ENCODE measurements around the gene STN1. TPM values are rescaled to one million over a fixed set of nuclear protein-coding genes. Genes with fewer than 3 reads are reported as not detected.

Gene STN1
- total and polyA plus RNA-seq, 9 of the 15 experiments (the other 6 are each of a cell fraction or from before 2014, with no cell fraction given), result 9.1 to 19.6 (median 13.8) TPM

- TF ChIP-seq NR2C2 (CRISPR knock-in tag; IDR thresholded peaks at IDR 0.05) (no peak), NR2C2 (tag; IDR thresholded peaks at IDR 0.05) (0 out of 2 replicates have a peak, but pooled peaks have one; percentile 22), RFX1 (IDR thresholded peaks at IDR 0.05) (no peak), ZNF436 (CRISPR knock-in tag; IDR thresholded peaks at IDR 0.05) (no peak), RBM34 (IDR thresholded peaks at IDR 0.05; ENCODE audit: borderline replicate concordance, insufficient read depth, low read length) (no peak), TOE1 (IDR thresholded peaks at IDR 0.05; ENCODE audit: borderline replicate concordance) (no peak), TOE1 (CRISPR knock-in tag; IDR thresholded peaks at IDR 0.05; ENCODE audit: borderline replicate concordance, low read depth) (no peak), AFF4 (CRISPR knock-in tag; IDR thresholded peaks at IDR 0.05) (no peak), GABPB1 (CRISPR knock-in tag; IDR thresholded peaks at IDR 0.05) (no peak), DMBX1 (CRISPR knock-in tag; IDR thresholded peaks at IDR 0.05; ENCODE audit: borderline replicate concordance) (no peak), ZNF707 (CRISPR knock-in tag; conservative IDR thresholded peaks at IDR 0.05) (no peak), NONO (IDR thresholded peaks at IDR 0.05; ENCODE audit: low read depth in 2 of 2, low read length in 1 of 2) (no peak), SRSF7 (optimal IDR thresholded peaks at IDR 0.05; ENCODE audit: low read depth, low read length) (no peak), ELF4 (CRISPR knock-in tag; IDR thresholded peaks at IDR 0.05) (no peak), ZNF79 (CRISPR knock-in tag; IDR thresholded peaks at IDR 0.05; ENCODE audit: low read depth) (no peak), MLX (CRISPR knock-in tag; conservative IDR thresholded peaks at IDR 0.05) (no peak), PTBP1 (IDR thresholded peaks at IDR 0.05; ENCODE audit: low read depth, low read length) (no peak), ID3 (CRISPR knock-in tag; IDR thresholded peaks at IDR 0.05) (no peak), ID3 (tag; IDR thresholded peaks at IDR 0.05) (no peak), ZNF174 (CRISPR knock-in tag; IDR thresholded peaks at IDR 0.05) (no peak), BRCA1 (IDR thresholded peaks at IDR 0.05) (no peak), BRCA1 (CRISPR knock-in tag; IDR thresholded peaks at IDR 0.05) (no peak), ATF4 (CRISPR knock-in tag; IDR thresholded peaks at IDR 0.05) (no peak)
These were observed 3.8 kb upstream of the STN1 start (continued) for GRCh38 chr10:103921750-103922195.

Measured in K562 (cell line).